ENCODE measurements around the gene EBNA1BP2.

GRCh38 chr1:43156026-43156425, 16.1 kb downstream of the EBNA1BP2 start:
- TF ChIP-seq CTCF (conservative IDR thresholded peaks at IDR 0.05; ENCODE audit: low read depth, low read length) (no peak), EZH2 (IDR thresholded peaks at IDR 0.05; ENCODE audit: borderline replicate concordance, low read depth, low read length, poor library complexity, severe bottlenecking) (no peak)

Measured in A673 (cell line).